Cardiac muscle cell (in vitro differentiated cells and primary cell): ENCODE data around the gene LIMCH1. TPM values are rescaled to one million over a fixed set of nuclear protein-coding genes. Genes with fewer than 3 reads are reported as not detected.

ENCODE experiments used
- DNase-seq, 2 donors: peaks; one replicate each; pipeline versions ENCODE4 v3.0.0 to v3.0.0-alpha.2; 2010 to 2017; ENCODE audit warnings: low read depth in 1 of 2, low spot score in 1 of 2
- H3K27ac ChIP-seq: fragments of 200-600 bp; sonication (generic); 2 replicates; pipeline ENCODE4 v1.5.1; 2016
- H3K27me3 ChIP-seq: fragments of 200-600 bp; sonication (generic); 2 replicates; pipeline ENCODE4 v1.6.0; 2016; ENCODE audit warnings: control low read depth
- H3K36me3 ChIP-seq: fragments of 200-600 bp; sonication (generic); 2 replicates; pipeline ENCODE4 v1.5.1; 2016; ENCODE audit warnings: control low read depth
- H3K4me1 ChIP-seq: fragments of 200-600 bp; sonication (generic); 2 replicates; pipeline ENCODE4 v1.8.1; 2017; ENCODE audit warnings: low read depth, mild to moderate bottlenecking, mixed run types
- H3K4me3 ChIP-seq: fragments of 200-600 bp; sonication (generic); 2 replicates; pipeline ENCODE4 v1.5.1; 2016; ENCODE audit warnings: mild to moderate bottlenecking
- H3K9me3 ChIP-seq: fragments of 200-600 bp; sonication (generic); 2 replicates; pipeline ENCODE4 v1.5.1; 2017; ENCODE audit warnings: low read depth, mild to moderate bottlenecking, control low read depth
- CTCF ChIP-seq: IDR thresholded peaks from 2 replicates; pipeline ENCODE4 v1.5.1; 2012; ENCODE audit warnings: low read depth, mild to moderate bottlenecking, low read length
- polyA plus RNA-seq: library from polyadenylated mRNA; unstranded; fragments of >200 nt; fragmentation: Nextera tagmentation; extraction: Ambion mirVana; gene quantifications from 2 replicates; pipeline ENCODE4 v1.2.1, GENCODE V29; 2016
- total RNA-seq: library from RNA; depleted of rRNA; stranded (reverse); fragments of >200 nt; gene quantifications from 2 replicates; pipeline ENCODE4 v1.2.3, GENCODE V29; 2016

LIMCH1 gene
- total and polyA plus RNA-seq, 2 experiments from 2014 or later, result 2.8 to 4.5 TPM

- Histone ChIP-seq H3K36me3 (no peaks in the 10 kb centered on the region), H3K27me3 (peaks cover 5% of the 10 kb centered on the region), H3K9me3 (no peaks in the 10 kb centered on the region), H3K4me3 (no peak overlapping the region), H3K27ac (no peak overlapping the region), H3K4me1 (no peaks in the 10 kb centered on the region)
- peak in 1 of 2 donors; percentile 33 for DNase-seq
- no peak for TF ChIP-seq CTCF
These were observed 12.4 kb downstream of the LIMCH1 start for GRCh38 chr4:41550308-41550707.

GRCh38 chr4:41551536-41551935, 13.6 kb downstream of the LIMCH1 start:
- DNase-seq, result no peak
- Histone ChIP-seq H3K27ac (no peak overlapping the region), H3K9me3 (no peaks in the 10 kb centered on the region), H3K4me1 (no peaks in the 10 kb centered on the region), H3K4me3 (no peak overlapping the region), H3K36me3 (no peaks in the 10 kb centered on the region), H3K27me3 (peaks cover 7% of the 10 kb centered on the region)
- TF ChIP-seq CTCF, result no peak

GRCh38 chr4:41554905-41555304, 16.9 kb downstream of the LIMCH1 start:
- H3K27ac ChIP-seq, result no peak overlapping the region
- H3K4me3 ChIP-seq, result no peak overlapping the region
- no peak for DNase-seq

GRCh38 chr4:41556526-41556925, 18.6 kb downstream of the LIMCH1 start:
- DNase-seq, result no peak
- Histone ChIP-seq H3K9me3 (no peaks in the 10 kb centered on the region), H3K4me3 (no peak overlapping the region), H3K27me3 (peaks cover 27% of the 10 kb centered on the region), H3K27ac (no peak overlapping the region), H3K4me1 (no peaks in the 10 kb centered on the region), H3K36me3 (no peaks in the 10 kb centered on the region)
- TF ChIP-seq CTCF, result no peak

More at GRCh38 chr4:41554905-41555304, 16.9 kb downstream of the LIMCH1 start:
- Histone ChIP-seq H3K4me1 (no peaks in the 10 kb centered on the region), H3K36me3 (no peaks in the 10 kb centered on the region), H3K9me3 (no peaks in the 10 kb centered on the region), H3K27me3 (peaks cover 23% of the 10 kb centered on the region)
- TF ChIP-seq CTCF, result no peak

GRCh38 chr4:41559940-41560516, 22.1 kb downstream of the LIMCH1 start:
- no peaks in the 10 kb centered on the region for H3K9me3 ChIP-seq
- TF ChIP-seq CTCF, result no peak
- H3K27me3 ChIP-seq, result peaks cover 32% of the 10 kb centered on the region
- DNase-seq, result no peak
- H3K4me3 ChIP-seq, result no peak overlapping the region
- no peaks in the 10 kb centered on the region for H3K36me3 ChIP-seq
- H3K27ac ChIP-seq, result no peak overlapping the region
- no peaks in the 10 kb centered on the region for H3K4me1 ChIP-seq
